Measurements from ENCODE around the gene CDCP2.

Gene CDCP2

DNA sequence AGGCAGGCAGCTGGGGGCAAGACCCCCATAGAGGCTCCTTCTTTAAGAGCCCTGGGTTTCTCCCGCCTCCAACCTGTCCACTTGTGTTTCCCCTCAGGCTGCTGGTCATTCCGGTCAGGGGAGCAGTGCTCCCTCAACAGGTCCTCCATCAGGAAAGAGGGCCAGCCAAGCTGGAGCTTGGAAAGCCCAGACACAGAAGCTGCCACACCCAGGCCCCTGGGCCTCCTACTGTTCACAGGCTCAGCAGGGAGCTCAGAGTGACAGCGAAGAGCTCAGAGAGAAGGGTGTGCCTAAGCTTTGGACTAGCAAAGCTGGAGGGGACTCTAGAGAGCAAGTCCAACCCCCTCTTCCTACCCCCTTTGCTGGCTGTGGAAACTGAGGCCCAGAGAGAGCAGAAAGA lies 10.3 kb upstream of the CDCP2 start:
- Histone ChIP-seq H3K79me1 (ENCODE audit: low read length) (no peaks in the 10 kb centered on the region), H3K4me1 (ENCODE audit: control insufficient read depth in 1 of 2, insufficient read depth in 2 of 2, low read length in 2 of 2) (peaks cover 9 to 15% of the 10 kb centered on the region in 2 experiments), H3K36me3 (ENCODE audit: control insufficient read depth in 1 of 2, insufficient read depth in 2 of 2, low read length in 2 of 2) (no peaks in the 10 kb centered on the region), H3K18ac (ENCODE audit: low read length) (no peak overlapping the region), H2AFZ (ENCODE audit: insufficient read depth, low read length, poor library complexity) (no peak overlapping the region), H2BK12ac (ENCODE audit: low read length) (no peak overlapping the region), H3K4me2 (ENCODE audit: low read length) (no peak overlapping the region), H2BK5ac (ENCODE audit: low read depth, low read length, poor library complexity) (no peak overlapping the region), H3K27ac (ENCODE audit: low read depth, low read length) (no peak overlapping the region), H2BK120ac (ENCODE audit: insufficient read depth, low read length, poor library complexity) (no peak overlapping the region), H2AK5ac (ENCODE audit: low read length) (no peak overlapping the region), H3K9ac (ENCODE audit: low read length) (no peak overlapping the region), H3K9me3 (ENCODE audit: insufficient read depth, low read depth, low read length) (peaks cover 1% of the 10 kb centered on the region), H3K23ac (ENCODE audit: low read length) (no peak overlapping the region), H4K8ac (ENCODE audit: low read depth, low read length) (no peak overlapping the region), H3K79me2 (ENCODE audit: control insufficient read depth, insufficient read depth, low read length, poor library complexity) (no peaks in the 10 kb centered on the region), H4K12ac (ENCODE audit: low read depth, low read length) (no peak overlapping the region), H3K27me3 (ENCODE audit: insufficient read depth, low read length) (no peaks in the 10 kb centered on the region), H3K4ac (ENCODE audit: low read depth, low read length) (no peak overlapping the region), H3K4me3 (ENCODE audit: low read depth, low read length) (no peak overlapping the region), H4K91ac (ENCODE audit: low read depth, low read length) (no peak overlapping the region), H3K14ac (ENCODE audit: low read length) (no peak overlapping the region)
- DNase-seq, result no peak
- no CpG with 5 or more reads among the region's 3 CpGs for WGBS (ENCODE audit: extremely low coverage, insufficient coverage, insufficient read length)

GRCh38 chr1:54161495-54162168 lies 8.8 kb upstream of the CDCP2 start:
- Histone ChIP-seq H3K4me3 (ENCODE audit: low read depth, low read length) (no peak overlapping the region), H2BK5ac (ENCODE audit: low read depth, low read length, poor library complexity) (no peak overlapping the region), H4K12ac (ENCODE audit: low read depth, low read length) (no peak overlapping the region), H3K4me2 (ENCODE audit: low read length) (no peak overlapping the region), H3K4me1 (ENCODE audit: control insufficient read depth in 1 of 2, insufficient read depth in 2 of 2, low read length in 2 of 2) (peaks cover 9 to 15% of the 10 kb centered on the region in 2 experiments), H3K27ac (ENCODE audit: low read depth, low read length) (no peak overlapping the region), H4K91ac (ENCODE audit: low read depth, low read length) (no peak overlapping the region), H3K79me1 (ENCODE audit: low read length) (no peaks in the 10 kb centered on the region), H3K36me3 (ENCODE audit: control insufficient read depth in 1 of 2, insufficient read depth in 2 of 2, low read length in 2 of 2) (no peaks in the 10 kb centered on the region), H3K4ac (ENCODE audit: low read depth, low read length) (no peak overlapping the region), H2BK120ac (ENCODE audit: insufficient read depth, low read length, poor library complexity) (no peak overlapping the region), H3K18ac (ENCODE audit: low read length) (no peak overlapping the region), H2AFZ (ENCODE audit: insufficient read depth, low read length, poor library complexity) (no peak overlapping the region), H3K27me3 (ENCODE audit: insufficient read depth, low read length) (no peaks in the 10 kb centered on the region), H3K9ac (ENCODE audit: low read length) (no peak overlapping the region), H2AK5ac (ENCODE audit: low read length) (no peak overlapping the region), H4K8ac (ENCODE audit: low read depth, low read length) (no peak overlapping the region), H3K9me3 (ENCODE audit: insufficient read depth, low read depth, low read length) (no peaks in the 10 kb centered on the region), H2BK12ac (ENCODE audit: low read length) (no peak overlapping the region), H3K23ac (ENCODE audit: low read length) (no peak overlapping the region), H3K14ac (ENCODE audit: low read length) (no peak overlapping the region), H3K79me2 (ENCODE audit: control insufficient read depth, insufficient read depth, low read length, poor library complexity) (no peaks in the 10 kb centered on the region)
- no CpG with 5 or more reads among the region's 6 CpGs for WGBS (ENCODE audit: extremely low coverage, insufficient coverage, insufficient read length)
- no peak for DNase-seq

- Histone ChIP-seq H4K8ac (ENCODE audit: low read depth, low read length) (no peak overlapping the region), H3K9ac (ENCODE audit: low read length) (no peak overlapping the region), H2AK5ac (ENCODE audit: low read length) (no peak overlapping the region), H3K27me3 (ENCODE audit: insufficient read depth, low read length) (no peaks in the 10 kb centered on the region), H2BK12ac (ENCODE audit: low read length) (peak overlapping the region; percentile 54), H2BK5ac (ENCODE audit: low read depth, low read length, poor library complexity) (no peak overlapping the region), H3K79me2 (ENCODE audit: control insufficient read depth, insufficient read depth, low read length, poor library complexity) (no peaks in the 10 kb centered on the region), H3K14ac (ENCODE audit: low read length) (no peak overlapping the region), H4K12ac (ENCODE audit: low read depth, low read length) (no peak overlapping the region), H4K91ac (ENCODE audit: low read depth, low read length) (no peak overlapping the region), H2BK120ac (ENCODE audit: insufficient read depth, low read length, poor library complexity) (no peak overlapping the region), H3K4me1 (ENCODE audit: control insufficient read depth in 1 of 2, insufficient read depth in 2 of 2, low read length in 2 of 2) (peaks cover 9 to 15% of the 10 kb centered on the region in 2 experiments), H3K18ac (ENCODE audit: low read length) (no peak overlapping the region), H3K27ac (ENCODE audit: low read depth, low read length) (no peak overlapping the region), H3K9me3 (ENCODE audit: insufficient read depth, low read depth, low read length) (no peaks in the 10 kb centered on the region), H3K4me2 (ENCODE audit: low read length) (no peak overlapping the region), H3K79me1 (ENCODE audit: low read length) (no peaks in the 10 kb centered on the region), H3K36me3 (ENCODE audit: control insufficient read depth in 1 of 2, insufficient read depth in 2 of 2, low read length in 2 of 2) (no peaks in the 10 kb centered on the region), H3K4me3 (ENCODE audit: low read depth, low read length) (no peak overlapping the region), H3K4ac (ENCODE audit: low read depth, low read length) (no peak overlapping the region), H2AFZ (ENCODE audit: insufficient read depth, low read length, poor library complexity) (no peak overlapping the region), H3K23ac (ENCODE audit: low read length) (no peak overlapping the region)
- no CpG with 5 or more reads among the region's 3 CpGs for WGBS (ENCODE audit: extremely low coverage, insufficient coverage, insufficient read length)
- peak in 1 of 2 donors; percentile 43 for DNase-seq
These were observed 7.6 kb upstream of the CDCP2 start for GRCh38 chr1:54160351-54160750.

- H3K4ac ChIP-seq (ENCODE audit: low read depth, low read length), result no peak overlapping the region
- H3K9me3 ChIP-seq (ENCODE audit: insufficient read depth, low read depth, low read length), result no peaks in the 10 kb centered on the region
- H2BK12ac ChIP-seq (ENCODE audit: low read length), result peak overlapping the region; percentile 54
- H3K27me3 ChIP-seq (ENCODE audit: insufficient read depth, low read length), result no peaks in the 10 kb centered on the region
- peak overlapping the region; percentile 6 for H4K91ac ChIP-seq (ENCODE audit: low read depth, low read length)
- H3K23ac ChIP-seq (ENCODE audit: low read length), result no peak overlapping the region
- H3K4me3 ChIP-seq (ENCODE audit: low read depth, low read length), result no peak overlapping the region
- no peaks in the 10 kb centered on the region for H3K79me2 ChIP-seq (ENCODE audit: control insufficient read depth, insufficient read depth, low read length, poor library complexity)
- H3K4me2 ChIP-seq (ENCODE audit: low read length), result no peak overlapping the region
- no peak overlapping the region for H4K12ac ChIP-seq (ENCODE audit: low read depth, low read length)
- peaks cover 9 to 15% of the 10 kb centered on the region in 2 experiments for H3K4me1 ChIP-seq (ENCODE audit: control insufficient read depth in 1 of 2, insufficient read depth in 2 of 2, low read length in 2 of 2)
- no peak overlapping the region for H2BK120ac ChIP-seq (ENCODE audit: insufficient read depth, low read length, poor library complexity)
- no CpG with 5 or more reads among the region's 4 CpGs for WGBS (ENCODE audit: extremely low coverage, insufficient coverage, insufficient read length)
- no peaks in the 10 kb centered on the region for H3K36me3 ChIP-seq (ENCODE audit: control insufficient read depth in 1 of 2, insufficient read depth in 2 of 2, low read length in 2 of 2)
- no peaks in the 10 kb centered on the region for H3K79me1 ChIP-seq (ENCODE audit: low read length)
- H2BK5ac ChIP-seq (ENCODE audit: low read depth, low read length, poor library complexity), result no peak overlapping the region
- H3K14ac ChIP-seq (ENCODE audit: low read length), result peak overlapping the region; percentile 51
- H2AFZ ChIP-seq (ENCODE audit: insufficient read depth, low read length, poor library complexity), result no peak overlapping the region
- no peak for DNase-seq
- H4K8ac ChIP-seq (ENCODE audit: low read depth, low read length), result no peak overlapping the region
- no peak overlapping the region for H3K9ac ChIP-seq (ENCODE audit: low read length)
- no peak overlapping the region for H3K18ac ChIP-seq (ENCODE audit: low read length)
- H3K27ac ChIP-seq (ENCODE audit: low read depth, low read length), result no peak overlapping the region
- peak overlapping the region; percentile 27 for H2AK5ac ChIP-seq (ENCODE audit: low read length)
These were observed 7.0 kb upstream of the CDCP2 start for GRCh38 chr1:54159733-54160316.
